Ishikawa (cell line): ENCODE results near the gene PAQR9.

Experiments
- CEBPB ChIP-seq: IDR thresholded peaks from 2 replicates; pipeline ENCODE4 v1.6.1; 2012
- EP300 ChIP-seq: IDR thresholded peaks from 2 replicates; pipeline ENCODE4 v1.6.1; 2012; ENCODE audit warnings: borderline replicate concordance
- FOXM1 ChIP-seq: IDR thresholded peaks from 2 replicates; pipeline ENCODE4 v1.6.1; 2012; ENCODE audit warnings: low read depth, borderline replicate concordance
- RAD21 ChIP-seq: IDR thresholded peaks from 2 replicates; pipeline ENCODE4 v1.6.1; 2012; ENCODE audit warnings: low read depth
- TCF12 ChIP-seq: IDR thresholded peaks from 2 replicates; pipeline ENCODE4 v1.6.1; 2012; ENCODE audit warnings: low read depth
- YY1 ChIP-seq: IDR thresholded peaks from 2 replicates; pipeline ENCODE4 v1.6.1; 2012; ENCODE audit warnings: low read depth
- TF ChIP-seq, protein P1 (sequence below): IDR thresholded peaks from 2 replicates; pipeline ENCODE4 v1.6.1; 2012; ENCODE audit warnings: low read depth, mild to moderate bottlenecking
- TF ChIP-seq, protein P2 (sequence below): IDR thresholded peaks from 2 replicates; pipeline ENCODE4 v1.6.1; 2012
- TF ChIP-seq, protein P3 (sequence below): IDR thresholded peaks from 2 replicates; pipeline ENCODE4 v1.6.1; 2012

DNA sequence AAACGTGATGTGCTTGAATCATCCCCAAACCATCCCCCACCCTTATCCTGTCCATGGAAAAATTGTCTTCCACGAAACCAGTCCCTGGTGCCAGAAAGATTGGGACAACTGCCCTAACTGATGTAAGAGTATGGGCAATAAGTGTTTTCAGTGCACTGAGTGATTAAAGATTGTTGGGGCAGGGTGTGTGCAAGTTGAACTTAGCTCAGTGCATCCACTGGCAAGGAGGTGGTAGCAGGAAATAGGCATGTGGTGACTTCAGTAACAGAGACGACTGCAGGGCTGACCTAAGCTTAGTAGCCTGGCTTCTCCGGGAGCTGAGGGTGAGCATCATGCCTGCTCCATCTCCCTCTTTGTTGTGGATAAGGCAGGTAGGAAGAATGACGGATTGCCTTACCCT lies 27.5 kb downstream of the PAQR9 start:
- TF ChIP-seq EP300 (no peak), FOXM1 (no peak), RAD21 (no peak), CEBPB (no peak), YY1 (no peak), TCF12 (no peak)
- TF ChIP-seq, protein P1, sequence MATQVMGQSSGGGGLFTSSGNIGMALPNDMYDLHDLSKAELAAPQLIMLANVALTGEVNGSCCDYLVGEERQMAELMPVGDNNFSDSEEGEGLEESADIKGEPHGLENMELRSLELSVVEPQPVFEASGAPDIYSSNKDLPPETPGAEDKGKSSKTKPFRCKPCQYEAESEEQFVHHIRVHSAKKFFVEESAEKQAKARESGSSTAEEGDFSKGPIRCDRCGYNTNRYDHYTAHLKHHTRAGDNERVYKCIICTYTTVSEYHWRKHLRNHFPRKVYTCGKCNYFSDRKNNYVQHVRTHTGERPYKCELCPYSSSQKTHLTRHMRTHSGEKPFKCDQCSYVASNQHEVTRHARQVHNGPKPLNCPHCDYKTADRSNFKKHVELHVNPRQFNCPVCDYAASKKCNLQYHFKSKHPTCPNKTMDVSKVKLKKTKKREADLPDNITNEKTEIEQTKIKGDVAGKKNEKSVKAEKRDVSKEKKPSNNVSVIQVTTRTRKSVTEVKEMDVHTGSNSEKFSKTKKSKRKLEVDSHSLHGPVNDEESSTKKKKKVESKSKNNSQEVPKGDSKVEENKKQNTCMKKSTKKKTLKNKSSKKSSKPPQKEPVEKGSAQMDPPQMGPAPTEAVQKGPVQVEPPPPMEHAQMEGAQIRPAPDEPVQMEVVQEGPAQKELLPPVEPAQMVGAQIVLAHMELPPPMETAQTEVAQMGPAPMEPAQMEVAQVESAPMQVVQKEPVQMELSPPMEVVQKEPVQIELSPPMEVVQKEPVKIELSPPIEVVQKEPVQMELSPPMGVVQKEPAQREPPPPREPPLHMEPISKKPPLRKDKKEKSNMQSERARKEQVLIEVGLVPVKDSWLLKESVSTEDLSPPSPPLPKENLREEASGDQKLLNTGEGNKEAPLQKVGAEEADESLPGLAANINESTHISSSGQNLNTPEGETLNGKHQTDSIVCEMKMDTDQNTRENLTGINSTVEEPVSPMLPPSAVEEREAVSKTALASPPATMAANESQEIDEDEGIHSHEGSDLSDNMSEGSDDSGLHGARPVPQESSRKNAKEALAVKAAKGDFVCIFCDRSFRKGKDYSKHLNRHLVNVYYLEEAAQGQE, result no peak
- TF ChIP-seq, protein P2, sequence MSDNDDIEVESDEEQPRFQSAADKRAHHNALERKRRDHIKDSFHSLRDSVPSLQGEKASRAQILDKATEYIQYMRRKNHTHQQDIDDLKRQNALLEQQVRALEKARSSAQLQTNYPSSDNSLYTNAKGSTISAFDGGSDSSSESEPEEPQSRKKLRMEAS, result no peak
- TF ChIP-seq, protein P3, sequence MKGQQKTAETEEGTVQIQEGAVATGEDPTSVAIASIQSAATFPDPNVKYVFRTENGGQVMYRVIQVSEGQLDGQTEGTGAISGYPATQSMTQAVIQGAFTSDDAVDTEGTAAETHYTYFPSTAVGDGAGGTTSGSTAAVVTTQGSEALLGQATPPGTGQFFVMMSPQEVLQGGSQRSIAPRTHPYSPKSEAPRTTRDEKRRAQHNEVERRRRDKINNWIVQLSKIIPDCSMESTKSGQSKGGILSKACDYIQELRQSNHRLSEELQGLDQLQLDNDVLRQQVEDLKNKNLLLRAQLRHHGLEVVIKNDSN, result no peak
